Lung microvascular endothelial cell (primary cell): ENCODE measurements around the gene MINK1. TPM values are rescaled to one million over a fixed set of nuclear protein-coding genes. Genes with fewer than 3 reads are reported as not detected.
"Not testable (repeated sequence)": the region's sequence is repeated elsewhere in the genome, so short reads cannot be mapped to it uniquely, and the experiment has no call there.

ENCODE experiments used
- DNase-seq, 2 donors: peaks; one replicate each; pipeline versions ENCODE4 v3.0.0 to v3.0.0-alpha.2; 2010; ENCODE audit warnings: low read depth in 2 of 2
- total RNA-seq: library from RNA; depleted of rRNA; stranded (reverse); fragments of >200 nt; gene quantifications from 2 replicates; pipeline ENCODE4 v1.2.1, GENCODE V29; 2014

The MINK1 gene
- total RNA-seq, 1 donor from 2014 or later, result 26.0 TPM

GRCh38 chr17:4898927-4899326 lies 65.8 kb downstream of the MINK1 start:
- DNase-seq, result no peak

DNA sequence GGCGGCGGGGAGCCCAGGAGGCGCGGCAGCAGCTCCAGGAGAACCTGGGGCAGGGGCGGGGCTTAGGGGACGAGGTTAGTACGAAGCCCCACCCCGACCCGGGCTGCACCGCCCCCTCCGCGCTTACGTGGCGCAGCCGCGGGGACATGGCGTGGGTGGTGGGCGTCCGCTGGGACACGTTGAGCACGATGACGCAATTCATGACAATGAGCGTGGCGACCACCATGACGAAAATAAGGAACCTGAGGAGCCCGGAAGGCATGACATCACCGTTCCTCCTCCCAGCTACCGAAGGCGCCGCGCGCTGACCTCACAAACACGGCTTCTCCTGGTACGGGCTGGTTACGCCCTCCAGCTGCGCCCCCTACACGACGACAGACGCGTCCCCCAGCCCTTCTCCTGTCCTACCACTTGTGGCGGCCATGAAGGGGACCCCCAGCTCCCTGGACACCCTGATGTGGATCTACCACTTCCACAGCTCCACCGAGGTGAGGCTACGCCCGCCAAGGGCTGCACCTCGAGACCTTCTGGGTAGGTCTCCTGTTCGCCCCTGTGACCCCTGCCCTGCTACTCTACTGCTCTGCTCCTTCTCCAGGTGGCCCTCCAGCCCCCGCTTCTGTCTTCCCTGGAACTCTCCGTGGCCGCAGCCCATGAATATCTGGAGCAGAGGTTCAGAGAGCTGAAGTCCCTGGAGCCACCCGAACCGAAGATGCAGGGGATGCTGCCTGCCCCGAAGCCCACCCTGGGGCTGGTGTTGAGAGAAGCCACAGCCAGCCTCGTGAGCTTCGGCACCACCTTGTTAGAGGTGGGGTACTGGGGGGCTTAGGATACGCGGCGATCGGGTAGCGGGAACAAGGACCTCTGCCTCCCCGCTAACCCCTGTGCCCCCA lies 66.4 kb downstream of the MINK1 start, which contains the start of gene C17orf107:
C17orf107 (plus strand) TSS at position 196 of the 890 bp plus-strand sequence; CDS start at position 423, 227 bp downstream.
- peak in 1 of 2 donors; percentile 78 for DNase-seq

GRCh38 chr17:4900231-4901107 lies 67.3 kb downstream of the MINK1 start:
- DNase-seq, result peak in 1 of 2 donors; percentile 63

DNA sequence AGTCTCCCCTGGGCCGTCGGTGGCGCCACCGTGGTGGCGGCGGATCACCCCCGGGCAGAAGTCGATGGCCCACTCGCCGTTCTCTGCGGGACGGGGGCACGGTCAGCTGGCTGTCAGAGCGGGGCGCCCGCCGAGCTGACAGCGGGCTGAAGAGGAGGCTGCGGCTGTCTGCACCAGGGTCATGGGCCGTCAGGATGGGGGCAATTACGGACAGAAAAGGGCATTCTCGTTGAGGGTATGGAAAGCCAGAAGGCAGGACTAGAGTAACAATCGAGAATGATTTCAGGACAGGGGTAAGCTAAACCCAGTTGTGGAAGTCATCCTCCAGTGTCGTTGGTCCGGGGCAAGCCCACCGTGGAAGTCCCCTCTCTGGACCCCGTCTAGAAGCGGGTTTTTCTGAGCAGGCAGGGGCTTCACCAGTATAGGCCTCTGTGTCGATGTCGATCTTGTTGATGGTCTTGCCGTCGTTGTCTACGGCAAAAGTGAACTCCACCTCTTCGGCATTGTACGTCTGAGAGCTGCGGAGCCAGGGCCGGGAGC lies 68.0 kb downstream of the MINK1 start:
- DNase-seq, result no peak

DNA sequence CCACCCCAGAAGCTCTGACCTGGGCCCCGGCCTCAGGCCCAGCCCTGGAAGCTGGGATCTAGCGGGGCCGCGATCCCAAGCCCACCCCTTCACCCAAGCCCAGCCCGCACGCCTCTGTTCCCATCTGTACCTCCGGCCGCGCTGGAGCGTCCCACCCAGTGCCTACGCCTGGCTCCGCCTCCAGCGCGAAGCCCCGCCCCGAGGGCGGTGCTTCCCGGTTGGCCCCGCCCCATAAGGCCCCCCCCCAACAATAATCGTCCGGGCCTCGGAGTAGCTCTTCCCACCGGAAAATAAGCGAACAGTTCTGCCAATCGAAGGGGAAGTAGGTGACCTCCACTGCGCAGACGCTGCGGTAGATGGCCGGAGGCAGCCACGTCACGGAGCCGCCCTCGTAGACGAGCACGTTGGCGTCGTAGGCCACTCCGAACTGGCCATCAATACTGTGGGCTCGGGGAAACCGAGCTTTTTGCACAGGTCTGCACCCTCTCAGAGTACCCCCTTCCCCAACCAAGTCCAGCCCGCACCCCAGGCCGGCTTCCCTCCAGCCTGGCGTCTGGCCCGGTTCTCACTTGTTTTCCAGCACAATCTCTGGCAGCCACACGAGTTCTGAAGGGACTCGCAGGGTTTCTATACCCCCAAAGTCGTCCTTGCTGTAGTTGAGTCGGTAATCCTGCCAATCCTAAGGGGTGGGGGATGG lies 68.7 kb downstream of the MINK1 start:
- peak in 1 of 2 donors; percentile 88 for DNase-seq

DNA sequence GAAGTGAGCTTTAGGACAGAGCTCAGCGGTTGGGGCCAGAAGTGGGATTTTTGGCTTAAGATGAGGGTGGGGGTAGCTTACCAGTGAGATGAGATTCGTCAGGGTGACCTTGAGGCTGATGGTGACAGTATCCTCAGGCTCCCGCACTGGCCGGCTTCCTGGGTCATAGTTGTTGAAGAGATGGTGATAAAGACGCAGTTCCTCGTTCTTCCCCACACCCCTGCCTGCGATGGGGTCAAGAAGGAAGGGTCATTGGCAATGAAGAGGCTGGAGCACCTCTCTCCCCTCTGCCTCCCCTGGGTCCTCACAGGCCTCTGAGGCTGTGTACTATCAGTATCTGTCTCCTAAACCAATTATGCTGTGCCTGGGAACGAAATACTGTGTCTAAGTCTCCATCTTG lies 69.4 kb downstream of the MINK1 start:
- DNase-seq, result no peak

DNA sequence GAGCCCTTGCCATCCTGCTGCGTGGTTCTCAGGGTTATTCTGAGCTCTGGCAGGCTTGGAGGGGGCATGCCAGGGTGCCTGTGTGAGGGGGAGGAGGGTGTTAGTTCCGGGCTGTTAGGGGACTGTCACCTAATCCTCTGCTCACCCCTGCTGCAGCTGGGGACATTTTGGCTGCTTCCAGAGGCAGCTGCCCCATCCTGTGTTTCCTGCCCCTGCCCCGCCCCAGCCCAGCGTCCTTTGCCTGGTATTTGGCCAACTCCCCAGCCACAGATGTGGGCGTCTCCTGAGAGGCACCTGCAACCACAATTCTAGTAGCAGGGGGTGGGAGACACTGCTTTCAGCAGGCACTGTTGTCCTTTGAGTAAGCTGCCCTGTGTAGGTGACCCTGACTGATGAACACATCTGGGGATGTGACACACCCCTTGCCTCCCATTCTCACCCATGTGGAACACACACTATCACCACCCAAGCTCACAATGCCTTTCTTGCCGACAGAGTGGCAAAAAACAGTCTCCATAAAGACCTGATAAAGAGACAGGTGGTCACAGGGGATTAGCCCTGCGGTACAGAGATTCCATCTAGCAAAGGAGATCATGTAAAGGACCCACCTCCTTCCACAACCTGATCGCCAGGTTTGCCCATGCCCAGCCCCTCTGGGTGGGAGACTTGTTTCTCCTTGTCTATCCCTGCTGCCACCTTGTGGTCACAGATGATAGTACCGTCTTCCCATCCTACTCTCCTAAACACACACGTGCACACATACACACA lies 70.1 kb downstream of the MINK1 start, which contains the start of gene CHRNE:
CHRNE (minus strand) TSS at position 48 of the 768 bp plus-strand sequence; CDS start at position 13, 35 bp downstream.
- DNase-seq, result peak; percentile 80 to 90

DNA sequence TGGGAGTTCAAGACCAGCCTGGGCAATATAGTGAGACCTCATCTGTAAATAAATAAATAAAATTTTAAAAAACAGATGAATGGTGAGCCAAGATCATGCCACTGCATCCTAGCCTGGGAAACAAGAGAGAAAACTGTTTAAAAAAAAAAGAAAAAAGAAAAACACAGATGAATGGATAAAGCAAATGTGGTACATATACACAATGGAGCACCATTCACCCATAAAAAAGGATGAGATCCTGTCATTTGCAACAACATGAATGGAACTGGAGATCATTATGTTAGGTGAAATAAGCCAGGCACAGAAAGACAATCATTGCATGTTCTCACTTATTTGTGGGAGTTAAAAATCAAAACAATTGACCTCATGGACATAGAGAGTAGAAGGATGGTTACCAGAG lies 73.5 kb downstream of the MINK1 start:
- not testable (repeated sequence) for DNase-seq

GRCh38 chr17:4908301-4908700 lies 75.2 kb downstream of the MINK1 start:
- DNase-seq, result no peak

DNA sequence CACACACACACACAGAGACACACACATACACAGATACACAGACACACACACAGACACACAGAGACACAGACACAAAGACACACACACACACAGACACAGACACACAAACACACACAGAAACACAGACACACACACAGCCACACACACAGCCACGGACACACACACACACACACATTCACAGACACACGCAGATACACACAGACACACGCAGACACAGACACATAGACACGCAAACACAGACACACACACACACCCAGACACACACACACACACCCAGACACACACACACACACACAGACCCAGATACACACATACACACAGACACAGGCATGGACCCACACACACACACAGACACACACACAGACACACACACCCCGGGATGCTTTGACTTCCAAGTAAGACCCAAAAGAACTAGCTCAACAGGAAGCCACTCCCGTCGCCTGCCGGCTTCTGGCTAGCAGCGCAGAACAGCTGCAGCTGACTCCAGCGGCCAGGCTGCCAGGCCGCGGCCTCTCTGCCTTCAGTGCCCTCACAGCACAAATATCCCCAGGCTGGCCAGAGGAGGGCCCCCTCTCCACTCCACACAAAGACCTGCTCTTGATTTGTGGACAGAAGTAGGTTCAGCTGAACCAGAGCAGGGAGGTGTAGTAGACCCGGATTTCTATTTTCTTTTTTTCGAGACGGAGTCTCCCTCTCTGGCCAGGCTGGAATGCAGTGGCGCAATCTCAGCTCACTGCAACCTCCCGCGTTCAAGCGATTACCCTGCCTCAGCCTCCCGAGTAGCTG lies 75.8 kb downstream of the MINK1 start:
- DNase-seq, result peak; percentile 95 to 96

DNA sequence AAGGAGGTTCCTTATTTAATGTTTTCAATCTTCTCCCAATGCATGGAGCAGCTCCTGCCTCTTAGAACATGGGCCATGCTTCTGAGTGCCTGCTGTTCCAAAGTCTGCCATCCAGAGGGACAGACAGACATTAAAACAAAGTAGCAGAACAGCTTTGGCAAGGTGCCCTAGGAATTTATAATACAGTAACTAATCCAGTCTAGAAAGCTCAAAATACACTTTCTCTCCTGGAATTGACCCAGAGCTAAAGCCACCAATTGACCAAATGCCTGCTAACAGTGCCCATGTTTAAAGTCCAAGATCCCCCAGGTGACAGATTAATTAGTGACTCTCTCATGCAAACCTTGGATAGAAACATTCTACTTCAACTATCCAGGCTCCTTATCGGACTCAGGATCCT lies 80.9 kb downstream of the MINK1 start:
- DNase-seq, result no peak

DNA sequence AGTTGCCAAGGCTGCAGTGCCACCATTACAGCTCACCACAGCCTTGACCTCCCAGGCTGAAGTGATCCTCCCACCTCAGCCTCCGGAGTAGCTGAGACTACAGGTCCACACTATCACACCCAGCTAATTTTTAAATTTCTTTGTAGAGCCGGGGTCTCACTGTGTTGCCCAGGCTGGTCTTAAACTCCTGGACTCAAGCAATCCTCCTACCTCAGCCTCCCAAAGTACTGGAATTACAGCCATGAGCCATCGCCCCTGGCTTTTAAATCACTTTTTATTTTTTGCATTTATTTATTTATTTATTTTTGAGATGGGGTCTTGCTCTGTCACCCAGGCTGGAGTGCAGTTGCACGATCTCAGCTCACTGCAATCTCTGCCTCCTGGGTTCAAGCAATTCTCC lies 81.4 kb downstream of the MINK1 start:
- DNase-seq, result not testable (repeated sequence)

- no peak for DNase-seq
These were observed 86.4 kb downstream of the MINK1 start for GRCh38 chr17:4919511-4920047.

DNA sequence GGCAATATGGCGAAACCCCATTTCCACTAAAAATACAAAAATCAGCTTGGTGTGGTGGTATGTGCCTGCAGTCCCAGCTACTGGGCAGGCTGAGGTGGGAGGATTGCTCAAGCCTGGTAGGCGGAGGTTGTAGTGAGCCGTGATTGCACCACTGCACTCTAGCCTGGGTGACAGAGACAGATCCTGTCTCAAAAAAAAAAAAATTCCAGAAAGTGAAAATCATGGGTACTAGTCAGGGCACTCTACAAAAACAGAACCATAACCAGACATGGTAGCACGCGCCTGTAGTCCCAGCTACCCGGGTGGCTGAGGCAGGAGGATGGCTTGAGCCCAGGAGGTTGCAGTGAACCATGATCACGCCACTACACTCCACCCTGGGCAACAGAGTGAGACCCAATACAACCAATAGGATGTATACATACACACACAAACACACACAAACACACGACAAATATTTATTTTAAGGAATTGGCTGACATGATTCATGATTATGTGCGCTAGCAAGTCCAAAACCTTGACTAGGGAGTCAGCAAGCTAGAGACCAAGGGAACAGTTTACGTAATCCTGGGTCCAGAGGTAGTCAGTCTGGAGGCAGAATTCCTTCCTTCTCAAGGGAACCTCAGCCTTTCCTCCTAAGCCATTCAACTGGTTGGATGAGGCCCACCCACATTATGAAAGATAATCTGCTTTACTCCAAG lies 87.4 kb downstream of the MINK1 start:
- DNase-seq, result no peak

DNA sequence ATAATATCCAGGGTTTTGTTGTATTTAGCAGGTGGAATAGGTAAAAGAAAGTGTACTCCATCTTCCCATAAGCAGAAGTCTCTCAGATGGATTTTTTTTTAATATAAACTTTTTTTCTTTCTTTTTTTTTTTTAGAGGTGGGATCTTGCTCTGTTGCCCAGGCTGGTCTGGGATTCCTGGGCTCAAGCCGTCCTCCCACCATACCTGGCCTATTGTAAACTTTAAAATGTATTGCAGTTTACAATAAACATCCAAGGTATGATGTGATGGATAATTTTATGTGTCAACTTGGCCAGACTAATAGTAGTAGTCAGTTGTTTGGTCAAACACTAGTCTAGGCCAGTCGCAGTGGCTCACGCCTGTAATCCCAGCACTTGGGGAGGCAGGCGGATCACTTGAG lies 88.2 kb downstream of the MINK1 start:
- DNase-seq, result no peak

DNA sequence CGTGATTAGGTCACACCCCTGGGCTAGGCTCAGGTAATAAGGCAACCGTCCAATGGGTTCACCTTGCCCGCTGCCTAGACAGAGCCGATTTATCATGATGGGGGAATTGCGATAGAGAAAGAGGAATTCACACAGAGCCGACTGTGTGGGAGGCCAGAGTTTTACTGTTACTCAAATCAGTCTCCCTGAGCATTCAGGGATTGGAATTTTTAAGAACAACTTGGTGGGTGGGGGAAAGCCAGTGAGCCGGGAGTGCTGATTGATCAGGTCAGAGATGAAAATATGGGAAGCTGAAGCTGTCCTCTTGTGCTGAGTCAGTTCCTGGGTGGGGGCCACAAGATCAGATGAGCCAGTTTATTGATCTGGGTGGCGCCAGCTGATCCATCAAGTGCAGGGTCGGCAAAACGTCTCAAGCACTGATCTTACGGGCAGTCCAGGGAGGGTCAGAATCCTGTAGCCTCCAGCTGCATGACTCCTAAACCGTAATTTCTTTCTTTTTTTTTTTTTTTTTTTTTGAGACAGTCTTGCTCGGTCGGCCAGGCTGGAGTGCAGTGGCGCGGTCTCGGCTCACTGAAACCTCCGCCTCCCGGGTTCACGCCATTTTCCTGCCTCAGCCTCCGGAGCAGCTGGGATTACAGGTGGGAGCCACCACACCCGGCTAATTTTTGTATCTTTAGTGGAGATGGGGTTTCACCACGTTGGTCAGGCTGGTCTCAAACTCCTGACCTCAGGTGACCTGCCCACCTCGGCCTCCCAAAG lies 93.6 kb downstream of the MINK1 start:
- not testable (repeated sequence) for DNase-seq

DNA sequence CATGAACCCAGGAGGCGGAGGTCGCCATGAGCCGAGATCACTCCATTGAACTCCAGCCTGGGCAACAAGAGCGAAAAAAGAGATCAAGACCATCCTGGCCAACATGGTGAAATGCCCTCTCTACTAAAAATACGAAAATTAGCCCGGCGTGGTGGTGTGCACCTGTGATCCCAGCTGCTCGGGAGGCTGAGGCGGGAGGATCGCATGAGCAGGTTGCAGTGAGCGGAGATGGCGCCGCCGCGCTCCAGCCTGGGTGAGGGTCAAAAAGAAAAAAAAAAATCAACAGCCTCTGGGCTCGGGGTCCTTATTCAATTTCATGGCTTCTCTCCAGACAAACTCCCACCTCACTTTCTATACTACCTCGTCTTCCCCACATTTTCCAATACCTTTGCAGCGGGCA lies 95.7 kb downstream of the MINK1 start:
- DNase-seq, result no peak

GRCh38 chr17:4931963-4932362 lies 98.8 kb downstream of the MINK1 start, which contains the start of gene GP1BA:
TSS of gene GP1BA (plus strand) at chr17:4932277. CDS start at chr17:4932605, 328 bp downstream.
- DNase-seq, result no peak
